Left lobe of liver (tissue), 2 donors: Measurements from ENCODE around the gene PLCB1. TPM values are rescaled to one million over a fixed set of nuclear protein-coding genes. Genes with fewer than 3 reads are reported as not detected.
"Not testable (repeated sequence)": the region's sequence is repeated elsewhere in the genome, so short reads cannot be mapped to it uniquely, and the experiment has no call there.

Experiments
- ATAC-seq: fragments of 200-7000 bp; cut with Tn5 transposase; one replicate; pipeline ENCODE4 v1.9.1; 2020; ENCODE audit warnings: mild to moderate bottlenecking, moderate library complexity
- DNase-seq: peaks from one replicate; pipeline ENCODE4 v3.0.0-alpha.2; 2020; ENCODE audit warnings: low spot score
- total RNA-seq: library from RNA; stranded (reverse); gene quantifications from one replicate; pipeline ENCODE4 v1.2.1, GENCODE V29; 2021
- donor health status: DM: no; HTN: no; CAD: no; lungs with moderate emphysema.
- donor health status: DM: no; HTN: yes; CAD: no.

PLCB1 gene
- total RNA-seq, 1 donor from 2014 or later: 3.9 TPM

GRCh38 chr20:8635837-8636236, 503.8 kb downstream of the PLCB1 start:
- ATAC-seq (no peak), DNase-seq (no peak)

GRCh38 chr20:8639112-8639778, 507.2 kb downstream of the PLCB1 start:
- no peak for DNase-seq
- ATAC-seq: no peak

DNA sequence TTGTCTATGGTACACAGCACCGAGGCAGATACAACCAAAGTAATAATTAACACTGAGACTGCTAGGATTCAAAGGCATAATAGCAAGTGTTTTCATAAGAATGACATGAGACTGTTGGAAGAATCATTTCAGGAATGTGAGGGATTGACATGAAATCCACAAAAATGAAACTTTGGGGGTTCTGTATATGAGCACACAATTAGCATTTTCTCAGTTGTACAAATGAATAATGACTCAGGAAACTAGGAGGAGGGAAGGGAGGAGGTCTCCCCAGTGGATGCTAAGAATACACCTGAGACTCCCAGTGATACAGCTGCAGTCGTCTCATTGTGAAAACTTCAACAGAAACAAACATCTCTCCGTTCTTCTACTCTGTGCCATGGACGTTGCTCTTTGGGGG, 508.4 kb downstream of the PLCB1 start:
- DNase-seq (no peak), ATAC-seq (no peak)

GRCh38 chr20:8642247-8642646, 510.2 kb downstream of the PLCB1 start:
- DNase-seq (no peak), ATAC-seq (no peak)

GRCh38 chr20:8644468-8644867, 512.4 kb downstream of the PLCB1 start:
- DNase-seq, ATAC-seq: not testable (repeated sequence)

DNA sequence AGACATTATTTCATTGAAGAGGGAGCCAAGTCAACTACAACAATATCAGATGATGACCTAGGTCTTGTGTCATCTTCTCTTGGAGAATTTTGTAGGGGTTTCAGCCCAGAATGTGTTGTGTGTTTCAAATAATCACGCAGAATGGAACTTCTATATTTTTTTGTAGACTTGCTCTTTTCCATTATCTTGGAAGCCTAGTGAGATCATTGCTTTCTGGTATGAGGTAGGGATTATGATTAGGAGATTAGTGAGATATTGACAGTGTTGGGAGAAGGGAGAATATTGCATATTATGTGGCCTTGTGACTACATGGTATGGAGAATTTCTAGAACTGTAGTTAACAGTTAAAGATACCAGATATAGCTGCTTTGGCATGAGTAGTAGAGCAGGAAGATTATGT, 513.3 kb downstream of the PLCB1 start:
- DNase-seq (no peak), ATAC-seq (no peak)

- DNase-seq (no peak), ATAC-seq (no peak)
These were observed 514.0 kb downstream of the PLCB1 start for GRCh38 chr20:8646033-8646441.

GRCh38 chr20:8646716-8647115, 514.6 kb downstream of the PLCB1 start:
- DNase-seq (no peak), ATAC-seq (no peak)

DNA sequence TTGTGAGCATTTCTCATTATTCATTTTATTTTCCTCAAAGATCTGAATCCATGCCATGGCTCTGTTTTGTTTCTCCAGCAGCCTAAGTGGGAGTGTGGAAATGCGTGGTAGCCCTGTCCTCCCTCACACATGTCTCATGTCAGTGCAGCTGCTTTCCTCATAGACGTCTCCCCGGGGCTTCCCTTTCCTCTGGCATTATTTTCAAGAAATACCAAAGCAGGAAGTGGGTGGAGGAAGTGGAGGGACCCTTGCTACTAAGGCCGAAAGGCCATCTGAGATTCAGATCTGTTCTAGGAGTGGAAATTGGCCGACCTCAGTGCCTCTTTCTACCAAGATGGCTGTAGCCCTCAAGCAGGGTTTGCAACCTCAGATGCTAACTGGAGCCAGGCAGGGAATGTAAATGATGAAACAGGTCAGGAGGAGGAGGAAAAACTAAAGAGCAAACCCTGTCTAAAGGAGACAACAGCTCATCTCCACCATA, 515.9 kb downstream of the PLCB1 start:
- DNase-seq: no peak
- ATAC-seq: no peak

DNA sequence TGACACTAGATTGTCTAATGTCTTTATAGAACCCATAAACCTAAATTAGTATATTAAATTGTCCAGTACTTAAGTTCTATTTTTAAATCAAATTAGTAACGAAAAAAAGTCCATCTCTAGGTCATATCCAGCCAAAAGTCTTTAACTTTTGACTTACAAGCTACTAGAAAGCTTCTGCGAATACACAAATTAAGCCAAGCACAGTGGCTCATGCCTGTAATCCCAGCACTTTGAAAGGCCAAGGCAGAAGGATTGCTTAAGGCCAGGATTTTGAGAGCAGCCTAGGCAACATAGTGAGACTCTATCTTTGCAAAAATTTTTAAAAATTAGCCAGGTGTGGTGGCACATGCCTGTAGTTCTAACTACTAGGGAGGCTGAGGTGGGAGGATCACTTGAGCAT, 516.4 kb downstream of the PLCB1 start:
- no peak for ATAC-seq
- no peak for DNase-seq

DNA sequence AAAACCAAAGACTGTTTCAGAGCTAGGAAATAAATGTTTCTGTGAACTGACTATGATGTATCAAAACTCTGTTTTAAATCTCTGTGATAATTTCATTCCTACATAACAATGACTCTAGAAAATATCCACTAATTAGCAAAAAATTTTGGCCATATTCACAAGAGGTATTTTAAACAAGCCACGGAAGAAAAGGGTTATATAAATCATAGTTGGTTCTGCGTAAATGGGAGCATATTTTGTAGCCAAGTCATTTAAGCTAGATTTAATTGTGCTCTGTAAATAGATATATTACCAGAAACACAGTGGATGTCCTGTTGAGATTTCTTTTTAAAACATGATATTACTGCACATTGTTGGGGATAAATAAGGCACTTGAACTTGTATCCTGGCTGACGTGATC, 520.3 kb downstream of the PLCB1 start:
- DNase-seq: no peak
- ATAC-seq: no peak

DNA sequence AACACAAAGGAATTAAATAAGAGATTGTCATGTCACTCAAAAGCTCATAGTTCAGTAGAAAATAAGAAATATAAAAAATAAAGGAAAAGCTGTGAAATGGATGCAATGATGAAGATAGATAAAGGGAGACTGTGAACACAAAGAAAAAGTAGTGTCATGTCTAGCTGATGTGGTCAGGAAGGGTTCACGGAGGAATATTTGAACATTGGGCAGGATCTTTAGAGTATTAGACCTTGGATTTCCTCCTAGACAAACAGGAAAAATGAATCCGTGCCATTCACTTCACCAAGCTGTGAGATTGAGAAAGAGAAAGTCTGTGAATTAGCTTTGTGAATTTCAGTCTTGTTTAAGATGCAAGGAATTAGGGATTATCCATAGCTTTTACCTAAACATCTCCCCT, 522.4 kb downstream of the PLCB1 start:
- DNase-seq: no peak
- ATAC-seq: peak; percentile 55

DNA sequence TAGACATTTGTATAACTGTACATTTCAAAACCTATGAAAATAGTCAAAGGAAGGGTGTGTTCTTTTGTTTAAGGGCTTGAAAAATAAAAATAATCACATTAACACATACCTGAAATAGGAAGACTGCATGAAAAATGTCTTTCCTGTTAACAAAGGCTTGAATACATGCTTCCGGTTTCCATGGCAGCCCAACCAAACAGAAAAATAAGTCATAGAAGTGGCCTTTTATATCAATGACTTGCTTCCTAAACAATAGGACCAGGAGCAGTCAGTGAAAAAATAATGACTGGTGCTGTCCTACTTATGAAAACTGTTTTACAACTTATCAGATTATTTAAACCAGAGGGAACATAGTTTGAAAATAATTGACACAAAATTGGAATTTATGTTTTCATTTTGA, 524.3 kb downstream of the PLCB1 start:
- no peak for DNase-seq
- ATAC-seq: no peak

DNA sequence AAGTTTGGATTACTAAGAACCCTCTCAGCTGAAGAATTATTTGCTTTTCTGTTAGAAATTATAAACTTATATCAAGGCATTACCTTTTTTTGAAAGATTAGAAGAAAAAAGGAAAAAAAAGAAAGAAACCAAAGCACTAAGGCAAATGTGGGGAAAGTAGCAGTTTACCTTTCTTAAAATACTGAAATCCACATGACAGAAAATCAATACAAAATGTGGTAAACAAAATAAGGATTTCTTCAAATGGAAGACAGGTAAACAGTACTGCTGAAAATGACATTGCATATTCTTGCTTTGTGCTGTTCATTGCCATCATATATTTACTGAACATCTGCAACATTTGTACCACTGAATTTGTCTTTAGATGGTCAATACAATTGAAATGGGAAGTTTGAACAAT, 525.6 kb downstream of the PLCB1 start:
- ATAC-seq: no peak
- no peak for DNase-seq

- DNase-seq: no peak
- ATAC-seq: no peak
These were observed 526.0 kb downstream of the PLCB1 start for GRCh38 chr20:8658103-8658502.

DNA sequence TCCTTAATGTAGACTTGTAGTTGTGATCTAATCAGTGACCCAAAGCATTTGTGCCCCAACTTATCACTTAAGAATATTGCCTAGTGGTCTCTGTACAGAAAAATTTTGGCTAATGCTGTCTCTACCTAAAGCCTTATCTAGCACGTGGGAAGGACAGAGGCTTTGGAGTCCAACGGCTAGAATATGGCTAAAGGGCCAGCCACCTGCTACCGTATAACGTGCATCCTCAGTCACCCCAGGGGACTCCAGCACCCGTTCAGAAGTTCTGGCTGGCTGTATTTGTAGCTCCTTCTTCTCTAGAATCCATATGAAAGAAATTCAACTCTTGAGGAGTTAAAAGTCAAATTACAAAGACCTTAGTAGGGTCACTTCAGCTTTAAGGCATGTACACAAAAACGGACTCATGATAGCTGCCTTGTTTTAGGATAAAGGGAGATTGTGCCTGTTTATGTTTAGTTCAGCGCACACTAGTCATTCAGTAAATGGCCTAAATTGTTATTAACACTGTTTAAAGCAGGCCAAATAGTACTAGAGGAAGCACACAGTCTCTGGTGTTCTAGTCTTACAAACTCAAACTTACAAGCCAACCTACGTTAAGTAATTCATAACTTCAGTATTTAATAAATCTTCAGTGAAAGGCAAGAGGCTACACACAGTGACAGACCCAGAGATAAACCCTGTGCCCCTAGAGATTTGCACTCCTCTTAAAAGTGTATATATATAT, 529.3 kb downstream of the PLCB1 start:
- DNase-seq (no peak), ATAC-seq (no peak)

GRCh38 chr20:8662433-8662954, 530.4 kb downstream of the PLCB1 start:
- DNase-seq: no peak

DNA sequence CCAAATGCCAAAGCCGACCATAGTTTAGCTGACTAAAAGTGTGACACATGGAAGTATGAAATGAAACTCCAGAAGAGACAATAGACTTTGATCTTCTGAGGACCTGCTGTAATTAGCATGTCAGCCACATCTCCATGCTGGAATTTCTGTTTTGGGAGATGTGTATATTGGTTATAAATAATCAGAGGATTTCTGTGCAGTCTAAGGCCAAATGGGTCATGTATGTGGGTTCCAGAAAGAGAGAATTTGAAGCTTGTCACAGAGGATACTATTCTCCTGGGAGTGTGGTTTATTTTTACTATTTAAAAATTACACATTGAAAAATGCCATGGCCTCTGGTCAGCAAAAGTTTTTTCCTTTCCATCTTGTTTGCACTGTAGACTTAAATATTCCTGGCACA, 531.4 kb downstream of the PLCB1 start:
- no peak for ATAC-seq
- no peak for DNase-seq

More at GRCh38 chr20:8662433-8662954, 530.4 kb downstream of the PLCB1 start:
- ATAC-seq: no peak

DNA sequence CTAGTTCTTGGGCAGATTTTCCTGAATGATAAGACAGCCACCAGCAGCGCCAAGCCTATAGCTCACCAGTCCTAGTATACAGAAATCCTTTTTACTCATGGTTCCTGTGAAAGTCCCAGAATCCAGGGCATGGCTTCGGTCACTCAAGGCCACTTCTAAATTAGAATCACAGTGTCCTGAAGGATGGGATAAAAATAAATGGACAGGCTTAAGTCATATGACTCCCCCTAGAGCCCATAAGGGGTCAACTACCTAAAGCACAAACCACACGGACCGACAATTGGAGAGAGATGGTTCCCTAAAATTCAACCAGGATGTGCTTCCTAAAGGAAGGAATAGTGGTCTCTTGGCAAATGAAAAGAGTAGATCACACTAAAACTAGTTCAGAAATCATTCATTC, 532.7 kb downstream of the PLCB1 start:
- DNase-seq (no peak), ATAC-seq (no peak)

DNA sequence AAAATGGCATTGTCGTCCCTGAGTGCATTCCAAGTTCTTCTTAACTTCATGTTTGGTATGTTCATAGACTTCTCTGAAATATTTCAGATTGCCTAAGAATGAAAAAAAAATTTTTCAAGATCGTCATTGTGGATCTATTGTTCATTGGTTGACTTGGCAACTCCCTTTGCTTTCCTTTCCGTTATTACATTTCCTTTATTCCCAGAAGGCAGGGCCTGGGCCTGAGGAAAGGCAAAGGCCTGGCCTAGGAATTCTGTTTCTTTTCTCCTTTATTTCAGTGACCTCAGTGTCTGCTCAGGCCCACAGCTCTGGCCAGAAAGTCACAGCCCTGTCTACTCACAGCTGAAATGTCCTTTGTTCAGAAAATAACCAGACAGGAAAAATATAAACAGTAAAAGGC, 535.2 kb downstream of the PLCB1 start:
- ATAC-seq: no peak
- DNase-seq: no peak

- ATAC-seq (no peak), DNase-seq (no peak)
These were observed 538.3 kb downstream of the PLCB1 start for GRCh38 chr20:8670207-8670892.

DNA sequence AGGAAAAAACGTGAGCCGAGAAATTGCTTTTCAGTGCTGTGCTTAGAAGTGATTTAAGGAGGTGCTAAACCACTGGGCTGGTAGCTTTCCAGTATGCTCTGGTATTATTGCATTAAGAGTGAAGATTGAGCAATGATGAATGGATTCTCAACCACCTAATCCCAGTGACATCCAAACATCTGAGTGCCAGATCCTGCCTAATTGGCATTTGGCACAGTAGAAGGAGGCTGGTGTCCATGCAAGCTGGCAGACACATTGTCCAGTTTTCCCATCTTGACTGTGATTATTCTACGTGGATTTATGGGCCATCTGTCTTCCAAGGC, 538.8 kb downstream of the PLCB1 start:
- DNase-seq: no peak
- no peak for ATAC-seq
